ENCODE measurements around the gene PLA2G4C.
"Not testable (repeated sequence)": the region's sequence is repeated elsewhere in the genome, so short reads cannot be mapped to it uniquely, and the experiment has no call there.

PLA2G4C gene

DNA sequence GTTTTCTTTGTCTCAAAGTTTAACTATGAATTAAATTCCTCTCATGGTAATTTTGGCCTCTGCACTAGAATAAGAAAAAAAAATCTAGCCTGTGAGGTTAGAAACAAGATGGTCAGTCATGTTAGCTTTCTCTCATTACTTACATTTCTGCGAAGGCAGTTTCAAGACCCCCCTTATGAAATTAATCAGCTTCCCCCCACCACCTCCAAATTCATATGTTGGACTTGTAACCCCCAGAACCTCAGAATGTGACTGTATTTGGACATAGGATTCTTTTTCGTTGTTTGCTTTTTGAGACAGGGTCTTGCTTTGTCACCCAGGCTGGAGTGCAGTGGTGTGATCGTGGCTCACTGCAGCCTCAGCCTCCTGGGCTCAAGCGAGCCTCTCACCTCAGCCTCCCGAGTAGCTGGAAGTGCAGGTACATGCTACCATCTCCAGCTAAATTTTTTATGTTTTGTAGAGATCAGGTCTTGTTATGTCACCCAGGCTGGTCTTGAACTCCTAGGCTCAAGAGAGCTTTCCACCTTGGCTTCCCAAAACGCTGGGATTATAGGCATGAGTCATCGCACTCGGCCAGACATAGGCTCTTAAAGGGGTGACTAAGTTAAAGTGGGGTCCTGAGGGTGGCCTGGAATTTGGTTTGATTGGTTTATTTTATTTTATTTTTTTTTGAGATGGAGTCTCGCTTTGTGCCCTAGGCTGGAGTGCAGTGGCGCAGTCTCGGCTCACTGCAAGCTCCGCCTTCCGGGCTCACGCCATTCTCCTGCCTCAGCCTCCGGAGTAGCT, 1.4 kb downstream of the PLA2G4C start:
- no peak for DNase-seq

DNA sequence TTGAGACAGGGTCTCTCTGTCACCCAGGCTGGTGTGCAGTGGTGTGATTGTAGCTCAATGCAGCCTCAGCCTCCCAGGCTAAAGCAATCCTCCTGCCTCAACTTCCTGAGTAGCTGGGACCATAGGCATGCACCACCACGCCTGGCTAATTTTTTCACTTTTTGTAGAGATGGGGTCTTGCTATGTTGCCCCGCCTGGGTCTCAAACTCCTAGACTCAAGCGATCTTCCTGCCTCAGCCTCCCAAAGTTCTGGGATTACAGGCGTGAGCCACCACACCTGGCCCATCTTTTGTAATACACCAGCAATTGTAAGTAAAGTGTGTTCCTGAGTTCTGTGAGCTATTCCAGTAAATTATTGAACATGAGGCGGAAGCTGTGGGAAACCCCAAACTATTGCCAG, 6.7 kb downstream of the PLA2G4C start:
- no peak for DNase-seq

DNA sequence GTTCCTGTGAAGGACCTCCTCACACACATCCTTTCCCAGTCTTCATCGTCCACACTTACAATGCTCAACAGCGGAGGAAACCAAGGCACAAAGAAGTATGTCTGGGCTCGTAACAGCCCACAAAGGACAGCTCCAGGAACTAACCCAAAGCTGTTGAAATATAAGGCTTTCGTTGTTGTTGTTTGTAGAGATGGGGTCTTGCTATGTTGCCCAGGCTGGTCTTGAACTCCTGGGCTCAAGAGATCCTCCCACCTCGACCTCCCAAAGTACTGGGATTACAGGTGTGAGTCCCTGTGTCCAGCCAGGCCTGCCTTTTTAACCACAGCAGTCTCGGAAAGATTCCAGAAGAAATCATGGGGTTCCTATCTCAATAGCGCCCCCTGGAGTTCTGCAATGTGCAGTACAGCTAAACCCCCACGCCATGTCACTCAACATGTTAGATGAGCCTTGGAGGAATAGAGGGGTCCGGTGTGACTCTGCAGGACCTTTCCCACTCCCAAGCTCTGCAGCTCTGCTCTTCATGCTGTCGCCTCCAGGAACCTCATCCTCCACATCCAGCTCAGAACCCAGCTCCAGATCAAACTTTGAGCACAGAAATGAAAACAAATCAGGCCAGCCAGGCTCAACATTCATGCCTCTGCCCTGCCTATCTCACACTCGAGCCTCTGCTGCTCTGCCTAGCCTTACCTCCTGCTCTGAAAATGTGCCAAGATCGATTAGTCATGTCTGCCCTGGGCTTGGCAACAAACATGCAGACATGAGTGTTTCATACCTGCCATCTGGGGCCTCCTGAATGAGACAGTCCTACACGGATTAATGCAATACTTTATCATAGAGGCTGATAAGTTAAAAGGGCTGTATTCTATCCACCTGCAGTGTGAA, 7.5 kb downstream of the PLA2G4C start:
- no peak for DNase-seq

DNA sequence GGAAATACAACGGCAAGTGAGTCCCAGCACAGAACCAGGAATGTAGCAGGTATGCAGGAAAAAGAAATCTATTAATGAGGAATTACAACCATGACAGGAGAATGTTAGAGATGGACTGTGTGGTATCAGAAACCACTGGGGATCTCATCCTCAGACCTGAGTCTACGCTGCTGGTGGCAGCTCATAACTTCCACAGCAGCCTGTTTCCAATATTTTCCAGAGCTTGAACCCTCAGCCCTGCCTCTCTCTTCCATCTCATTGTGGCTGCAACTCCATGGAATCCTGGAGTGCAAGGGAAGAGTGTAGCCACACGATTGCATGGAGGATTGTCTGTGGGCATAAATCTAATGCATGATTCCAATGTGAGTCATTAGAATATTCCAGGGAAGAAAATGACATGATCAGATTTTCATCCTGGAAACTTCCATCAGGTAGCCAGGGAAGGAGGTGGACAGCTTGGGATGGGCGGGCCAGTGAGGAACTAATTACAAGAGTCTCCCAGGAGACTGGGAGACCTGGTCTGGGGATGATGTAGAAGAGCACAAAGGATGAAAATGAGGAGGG, 14.9 kb downstream of the PLA2G4C start:
- no peak for DNase-seq

DNA sequence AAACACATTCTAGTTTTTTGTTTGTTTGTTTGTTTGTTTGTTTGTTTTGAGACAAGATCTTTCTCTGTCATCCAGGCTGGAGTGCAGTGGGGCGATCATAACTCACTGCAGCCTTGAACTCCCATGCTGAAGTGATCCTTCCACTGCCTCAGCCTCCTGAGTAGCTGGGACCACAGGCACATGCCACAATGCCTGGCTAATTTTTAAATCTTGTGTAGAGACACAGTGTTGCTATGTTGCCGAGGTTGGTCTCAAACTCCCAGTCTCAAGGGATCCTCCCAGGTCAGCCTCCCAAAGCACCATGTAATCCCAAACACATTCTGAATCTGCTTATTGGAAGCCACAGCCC, 15.8 kb downstream of the PLA2G4C start:
- no peak for DNase-seq

DNA sequence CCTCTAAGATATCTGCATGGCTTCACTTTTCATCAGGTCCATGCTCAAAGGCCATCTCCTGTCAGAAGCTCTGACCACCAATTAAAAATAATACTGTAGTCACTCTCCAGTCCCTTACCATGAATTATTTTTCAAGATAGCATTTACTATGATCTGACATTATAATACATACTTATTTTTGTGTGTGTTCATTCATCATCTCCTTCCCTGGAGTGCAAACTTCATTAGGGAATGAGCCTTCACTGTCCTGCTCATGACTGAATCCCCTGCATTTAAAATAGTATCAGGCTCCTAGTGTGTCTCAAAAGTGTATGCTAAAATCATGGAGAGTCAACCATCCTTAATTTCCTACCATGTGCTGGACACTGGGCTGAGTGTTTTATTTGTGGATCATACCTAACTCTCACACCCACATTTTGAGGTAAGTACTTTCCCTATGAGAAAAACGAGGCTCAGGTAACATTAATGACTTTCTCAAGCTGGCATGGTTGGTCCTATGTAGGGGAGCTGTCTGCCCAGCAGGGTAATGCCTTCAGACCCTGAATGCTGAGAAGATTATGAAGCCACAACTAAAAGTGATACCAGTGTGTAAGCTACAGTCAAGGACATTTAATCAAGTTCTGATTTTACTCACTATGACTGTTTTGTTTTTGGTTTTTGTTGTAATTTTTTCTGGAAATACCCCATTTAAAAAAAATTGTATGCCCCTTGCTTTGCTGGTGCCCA, 16.3 kb downstream of the PLA2G4C start:
- no peak for DNase-seq

DNA sequence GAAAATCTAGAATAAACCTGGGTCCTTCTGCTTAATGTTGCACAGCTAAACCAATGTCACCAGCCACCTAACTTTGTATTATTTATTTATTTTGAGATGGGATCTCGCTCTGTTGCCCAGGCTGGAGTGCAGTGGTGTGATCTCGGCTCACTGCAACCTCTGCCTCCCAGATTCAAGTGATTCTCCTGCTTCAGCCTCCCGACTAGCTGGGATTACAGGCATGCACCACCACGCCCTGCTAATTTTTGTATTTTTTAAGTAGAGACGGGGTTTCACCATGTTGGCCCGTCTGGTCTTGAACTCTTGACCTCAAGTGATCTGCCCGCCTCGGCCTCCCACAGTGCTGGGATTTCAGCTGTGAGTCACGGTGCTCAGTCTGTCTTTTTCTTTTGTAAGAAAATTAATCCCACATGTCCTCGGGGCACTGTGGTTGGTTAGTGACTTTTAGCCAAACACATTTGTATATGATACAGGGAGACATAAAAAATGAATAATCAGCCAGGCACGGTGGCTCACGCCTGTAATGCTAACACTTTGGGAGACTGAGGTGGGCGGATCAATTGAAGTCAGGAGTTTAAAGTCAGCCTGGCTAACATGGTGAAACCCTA, 19.4 kb downstream of the PLA2G4C start:
- not testable (repeated sequence) for DNase-seq

DNA sequence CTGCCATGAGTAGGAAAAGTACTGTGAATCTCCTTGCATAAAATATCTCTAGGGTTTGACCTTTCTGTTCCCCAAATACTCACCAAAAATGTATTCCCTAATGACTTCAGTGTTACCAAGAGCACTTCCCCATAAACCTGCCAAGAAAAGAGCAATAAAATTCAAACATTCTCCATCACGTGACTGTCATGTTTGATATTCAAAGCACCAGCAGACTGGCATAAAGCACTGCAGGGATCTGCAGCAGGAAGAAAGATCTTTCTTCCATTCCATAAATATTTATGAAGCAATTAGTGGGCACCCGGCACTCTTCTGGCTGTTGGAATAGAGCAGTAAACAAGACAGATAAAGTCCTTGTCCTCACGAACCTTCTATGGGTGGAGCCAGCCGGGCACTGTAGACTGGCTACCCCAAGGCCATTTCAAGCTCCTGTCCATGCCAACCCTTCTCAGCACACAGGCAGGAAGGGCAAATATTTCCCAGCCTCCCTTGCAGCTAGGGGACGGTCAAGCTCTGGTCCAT, 20.3 kb downstream of the PLA2G4C start:
- DNase-seq, result no peak

DNA sequence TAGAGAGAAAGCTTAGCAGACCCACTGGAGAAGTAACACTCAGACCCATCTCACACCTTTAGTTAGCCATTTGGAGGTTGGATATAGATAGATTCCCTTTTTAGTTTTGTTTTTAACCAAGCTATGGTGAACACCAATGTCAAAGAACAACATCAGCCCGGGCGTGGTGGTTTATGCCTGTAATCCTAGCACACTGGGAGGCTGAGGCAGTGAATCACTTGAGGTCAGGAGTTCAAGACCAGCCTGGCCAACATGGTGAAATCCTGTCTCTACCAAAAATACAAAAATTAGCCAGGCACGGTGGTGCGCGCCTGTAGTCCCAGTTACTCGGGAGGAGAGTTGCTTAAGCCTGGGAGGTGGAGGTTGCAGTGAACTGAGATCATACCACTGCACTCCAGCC, 21.6 kb downstream of the PLA2G4C start:
- not testable (repeated sequence) for DNase-seq

DNA sequence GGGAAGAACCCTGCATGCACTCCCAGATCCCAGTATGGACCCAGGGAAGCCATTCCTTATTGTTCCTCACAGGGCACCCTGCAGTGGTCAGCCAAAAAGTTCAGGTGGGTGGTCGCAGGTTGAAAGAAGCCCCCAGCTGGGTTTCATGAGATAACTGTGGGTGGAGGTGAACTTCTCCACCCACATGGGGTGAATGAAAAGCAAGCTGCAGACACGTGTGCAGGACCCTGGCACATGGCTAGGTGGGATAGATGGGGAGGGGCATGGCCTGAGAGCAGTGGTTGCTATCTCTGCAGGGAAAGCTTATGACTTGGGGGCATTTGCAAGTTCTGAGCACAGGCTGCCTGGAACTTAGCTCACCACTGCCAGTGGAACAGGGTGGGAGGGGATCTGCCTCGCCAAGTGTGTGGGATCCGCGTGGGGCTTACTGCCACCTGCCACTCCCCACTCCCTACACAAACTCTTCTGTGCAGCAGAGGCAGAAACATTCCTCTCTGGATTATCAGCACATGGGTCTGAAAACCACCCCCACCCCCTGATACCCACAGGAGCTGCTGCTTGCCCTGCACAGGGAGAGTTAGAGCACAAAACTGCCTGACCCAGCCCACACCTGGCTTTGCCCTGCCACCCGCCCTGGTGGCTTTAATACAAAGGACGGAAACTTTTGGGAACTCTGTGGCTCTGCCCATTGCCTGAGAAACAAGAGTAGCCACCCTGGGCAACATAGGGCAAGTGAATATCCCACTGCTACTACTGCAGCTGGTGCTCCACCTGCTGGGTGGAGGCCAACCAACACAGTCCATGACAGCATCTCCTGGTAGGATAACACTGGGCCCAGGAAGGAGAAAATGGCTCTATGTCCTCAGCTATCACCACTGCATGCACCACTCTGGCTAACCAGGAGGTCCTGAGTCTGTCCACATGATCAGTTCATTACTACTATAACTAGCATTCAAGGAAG, 24.4 kb downstream of the PLA2G4C start:
- no peak for DNase-seq

DNA sequence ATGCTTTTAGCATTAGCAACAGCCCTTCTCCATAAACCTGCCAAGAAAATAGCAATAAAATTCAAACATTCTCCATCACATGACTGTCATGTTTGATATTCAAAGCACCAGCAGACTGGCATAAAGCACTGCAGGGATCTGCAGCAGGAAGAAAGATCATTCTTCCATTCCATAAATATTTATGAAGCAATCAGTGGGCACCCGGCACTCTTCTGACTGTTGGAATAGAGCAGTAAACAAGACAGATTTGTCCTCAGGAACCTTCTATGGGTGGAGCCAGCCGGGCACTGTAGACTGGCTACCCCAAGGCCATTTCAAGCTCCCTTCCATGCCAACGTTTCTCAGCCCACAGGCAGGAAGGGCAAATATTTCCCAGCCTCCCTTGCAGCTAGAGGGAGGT, 25.5 kb downstream of the PLA2G4C start:
- no peak for DNase-seq

DNA sequence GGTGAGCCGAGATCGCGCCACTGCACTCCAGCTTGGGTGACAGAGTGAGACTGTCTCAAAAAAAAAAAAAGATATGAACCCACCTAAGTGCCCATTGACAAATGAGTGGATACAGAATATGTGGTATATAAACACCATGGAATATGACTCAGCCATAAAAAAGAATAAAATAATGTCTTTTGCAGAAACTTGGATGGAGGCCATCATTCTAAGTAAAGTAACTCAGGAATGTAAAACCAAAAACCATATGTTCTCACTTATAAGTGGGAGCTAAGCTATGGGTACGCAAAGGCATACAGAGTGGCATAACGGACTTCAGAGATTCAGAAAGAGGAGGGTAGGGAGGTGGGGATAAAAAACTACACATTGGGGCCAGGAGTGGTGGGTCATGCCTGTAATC, 29.5 kb downstream of the PLA2G4C start:
- no peak for DNase-seq

DNA sequence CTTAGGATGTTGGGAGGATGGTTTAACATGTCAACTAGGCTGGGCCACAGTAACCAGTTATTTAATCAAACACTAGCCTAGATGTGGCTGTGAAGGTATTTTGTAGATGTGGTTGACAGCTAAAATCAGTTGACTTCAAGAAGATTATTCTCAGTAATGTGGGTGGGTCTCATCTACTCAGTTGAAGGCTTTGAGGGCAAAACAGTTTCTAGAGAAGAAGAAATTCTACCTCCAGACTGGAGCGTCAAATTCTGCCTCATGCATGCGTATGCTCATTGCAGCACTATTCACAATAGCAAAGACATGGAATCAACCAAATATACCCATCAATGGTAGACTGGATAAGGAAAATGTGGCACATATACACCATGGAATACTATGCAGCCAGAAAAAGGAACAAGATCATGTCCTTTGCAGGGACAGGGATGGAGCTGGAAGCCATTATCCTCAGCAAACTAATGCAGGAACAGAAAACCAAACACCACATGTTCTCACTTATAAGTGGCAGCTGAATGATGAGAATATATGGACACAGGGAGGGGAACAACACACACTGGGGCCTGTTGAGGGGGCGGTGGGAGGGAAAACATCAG, 40.3 kb downstream of the PLA2G4C start:
- not testable (repeated sequence) for DNase-seq

DNA sequence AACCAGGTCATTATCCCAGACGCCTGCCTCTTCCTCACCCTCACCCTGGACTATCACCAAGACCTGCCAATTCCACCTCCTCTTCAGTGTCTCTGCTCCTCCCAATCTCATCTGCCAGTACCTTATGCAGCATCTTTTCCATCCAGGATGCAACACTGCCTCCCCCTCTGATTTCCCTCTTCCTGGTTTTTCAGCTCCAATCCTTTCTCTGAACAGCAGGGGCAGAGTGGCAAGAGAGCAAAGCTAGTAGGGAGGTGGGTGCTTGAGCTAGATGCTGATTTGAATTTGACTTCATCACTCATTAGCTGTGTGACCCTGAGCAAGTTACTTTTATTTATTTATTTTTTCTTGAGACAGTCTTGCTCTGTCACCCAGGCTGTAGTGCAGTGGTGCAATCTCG, 41.2 kb downstream of the PLA2G4C start:
- no peak for DNase-seq

DNA sequence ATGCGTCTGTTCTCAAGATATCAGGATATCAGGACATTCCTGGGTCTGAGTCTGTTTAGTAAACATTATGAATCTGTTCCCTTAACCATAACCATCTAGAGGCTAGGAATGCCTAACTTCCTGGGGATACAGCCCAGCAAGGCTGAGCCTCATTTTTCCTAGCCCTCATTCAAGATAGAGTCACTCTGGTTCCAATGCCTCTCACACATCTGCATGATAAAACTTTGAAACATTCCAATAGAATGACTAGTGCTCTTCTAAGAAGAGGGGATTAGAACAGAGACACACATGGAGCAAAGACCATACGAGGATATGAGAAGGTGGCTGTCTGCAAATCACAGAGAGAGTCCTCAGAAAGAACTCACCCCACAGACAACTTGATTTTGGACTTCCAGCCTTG, 46.1 kb downstream of the PLA2G4C start:
- no peak for DNase-seq

DNA sequence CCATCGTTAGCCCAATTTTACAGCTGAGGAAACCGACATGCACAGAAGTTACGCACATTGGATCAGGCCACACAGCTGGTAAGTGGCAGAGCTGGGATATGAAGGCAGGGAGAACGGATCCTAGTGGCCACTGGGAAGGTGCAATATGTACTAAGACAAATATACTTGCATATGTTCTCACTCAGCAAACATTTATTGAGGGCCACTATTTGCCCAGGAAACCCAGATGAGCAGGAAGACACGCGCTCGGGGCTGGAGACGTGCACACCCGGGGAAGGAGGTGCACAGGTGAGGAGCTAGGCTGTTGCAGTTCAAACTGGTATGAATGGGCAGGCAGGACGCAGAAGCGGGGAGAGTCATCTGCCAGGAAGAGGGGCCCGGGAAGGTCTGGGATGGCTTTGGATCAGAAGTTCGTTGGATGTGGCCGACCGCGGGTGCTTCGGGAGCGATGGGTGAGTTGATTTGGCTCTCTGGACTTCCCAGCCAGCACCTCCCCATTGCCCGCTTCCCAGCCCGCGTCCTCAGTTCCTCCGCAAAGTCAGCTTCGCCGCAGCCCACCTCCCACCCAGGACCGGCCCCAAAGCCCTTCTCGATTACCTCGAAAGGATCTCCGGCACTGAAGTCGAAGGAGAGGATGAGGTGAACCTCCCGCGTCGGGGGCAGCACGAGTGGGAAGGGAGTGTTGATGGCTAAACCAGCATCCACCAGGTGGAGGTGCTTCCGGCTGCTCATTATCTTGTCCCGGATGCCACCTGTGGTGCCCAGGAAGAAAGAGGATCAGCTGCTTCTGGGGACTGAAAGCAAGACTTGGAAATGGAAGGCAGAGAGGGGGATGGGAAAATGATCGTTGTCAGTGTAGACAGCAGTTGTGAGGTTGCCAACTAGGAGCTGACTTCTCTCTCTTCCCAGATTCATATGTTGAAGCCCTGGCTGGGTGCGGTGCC, 48.9 kb downstream of the PLA2G4C start:
- DNase-seq, result no peak

DNA sequence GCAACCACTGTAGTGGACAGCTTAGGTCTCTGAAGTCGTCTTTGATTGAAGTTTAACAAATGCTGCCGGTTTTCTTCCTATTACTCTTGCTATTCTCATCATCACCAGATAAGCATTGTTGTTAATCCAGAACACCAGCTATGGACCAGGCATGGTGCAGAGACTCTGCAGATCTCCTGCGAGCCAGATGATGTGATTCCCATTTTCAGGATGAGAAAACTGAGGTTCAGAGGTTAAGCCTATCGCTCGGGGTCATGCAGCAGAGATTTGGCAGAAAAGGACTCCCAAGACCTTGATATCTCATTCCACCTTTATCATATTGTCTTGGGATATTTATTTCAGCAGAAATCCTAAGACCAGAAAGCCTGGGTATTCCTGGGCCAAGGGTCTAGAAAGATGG, 50.2 kb downstream of the PLA2G4C start:
- no peak for DNase-seq

DNA sequence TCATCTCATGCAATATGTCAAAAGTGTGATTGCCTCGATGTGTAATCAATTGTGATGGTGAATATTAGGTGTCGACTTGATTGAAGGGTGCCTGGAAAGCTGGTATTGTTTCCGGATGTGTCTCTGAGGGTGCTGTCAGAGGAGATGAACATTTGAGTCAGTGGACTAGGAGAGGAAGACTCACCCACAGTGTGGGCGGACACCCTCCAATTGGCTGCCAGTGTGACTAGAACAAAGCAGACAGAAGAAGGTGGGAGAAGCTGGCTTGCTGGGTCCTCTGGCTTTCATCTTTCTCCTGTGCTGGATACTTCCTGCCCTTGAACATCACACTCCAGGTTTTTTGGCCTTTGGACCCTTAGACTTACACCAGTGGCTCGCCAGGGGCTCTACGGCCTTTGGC, 51.3 kb downstream of the PLA2G4C start:
- DNase-seq, result no peak

DNA sequence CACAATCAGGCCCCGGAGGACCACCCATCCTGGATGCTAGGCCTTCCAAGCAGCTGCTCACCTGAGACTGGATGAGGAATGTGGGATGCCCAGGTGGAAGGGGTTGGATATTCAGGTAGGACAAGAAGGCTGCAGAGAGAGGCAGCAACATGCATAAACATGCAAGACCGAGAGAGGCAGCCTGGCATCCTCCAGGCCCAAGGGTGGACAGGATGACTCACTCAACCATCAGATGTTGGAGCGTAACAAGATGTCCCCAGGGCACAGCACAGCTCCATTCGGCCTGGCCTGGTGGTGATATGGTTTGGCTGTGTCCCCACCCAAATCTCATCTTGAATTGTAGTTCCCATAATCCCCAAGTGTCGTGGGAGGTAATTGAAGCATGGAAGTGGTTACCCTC, 56.8 kb downstream of the PLA2G4C start:
- DNase-seq, result no peak

DNA sequence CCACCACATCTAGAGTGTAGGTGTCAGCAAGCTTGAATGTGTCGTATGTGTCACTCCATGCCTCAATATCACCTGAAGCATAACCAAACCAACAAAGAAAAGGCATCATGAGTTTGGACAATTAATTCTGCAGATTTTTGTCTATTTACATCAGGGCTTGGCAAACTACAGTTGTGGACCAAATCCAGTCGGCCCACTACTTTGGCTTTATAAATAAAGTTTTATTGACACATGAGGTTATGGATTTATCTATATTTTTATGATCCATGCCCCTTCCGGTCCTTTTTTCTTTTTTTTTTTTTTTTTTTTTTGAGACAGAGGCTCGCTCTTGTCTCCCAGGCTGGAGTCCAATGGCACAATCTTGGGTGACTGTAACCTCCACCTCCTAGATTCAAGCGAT, 57.5 kb downstream of the PLA2G4C start:
- DNase-seq, result no peak
